ENCODE data around the gene AOC3.
"Not testable (repeated sequence)": the region's sequence is repeated elsewhere in the genome, so short reads cannot be mapped to it uniquely, and the experiment has no call there.

The AOC3 gene

GRCh38 chr17:42867694-42868261 lies 16.8 kb downstream of the AOC3 start:
- not testable (repeated sequence) for DNase-seq

- no peak for DNase-seq
Observed at GRCh38 chr17:42868338-42868737, 17.3 kb downstream of the AOC3 start.

GRCh38 chr17:42871647-42872046 lies 20.6 kb downstream of the AOC3 start:
- DNase-seq, result no peak

- no peak for DNase-seq
Observed at GRCh38 chr17:42872251-42872965, 21.4 kb downstream of the AOC3 start.

- DNase-seq, result no peak
Observed at GRCh38 chr17:42873315-42873714, 22.3 kb downstream of the AOC3 start.

GRCh38 chr17:42873932-42874695 lies 23.1 kb downstream of the AOC3 start:
- DNase-seq, result not testable (repeated sequence)

- DNase-seq, result no peak
Observed at GRCh38 chr17:42877037-42877436, 26.0 kb downstream of the AOC3 start.

- no peak for DNase-seq
Observed at GRCh38 chr17:42878123-42878880, 27.3 kb downstream of the AOC3 start.

GRCh38 chr17:42878924-42879595 lies 28.1 kb downstream of the AOC3 start:
- no peak for DNase-seq

- DNase-seq, result no peak
Observed at GRCh38 chr17:42879596-42879985, 28.6 kb downstream of the AOC3 start.

GRCh38 chr17:42880776-42881310 lies 29.8 kb downstream of the AOC3 start:
- DNase-seq, result no peak

- not testable (repeated sequence) for DNase-seq
Observed at GRCh38 chr17:42881706-42882105, 30.7 kb downstream of the AOC3 start.

- no peak for DNase-seq
Observed at GRCh38 chr17:42882166-42882565, 31.2 kb downstream of the AOC3 start.

- DNase-seq, result no peak
Observed at GRCh38 chr17:42883802-42884558, 33.0 kb downstream of the AOC3 start.

GRCh38 chr17:42885806-42886205 lies 34.8 kb downstream of the AOC3 start:
- DNase-seq, result not testable (repeated sequence)

GRCh38 chr17:42886283-42887176 lies 35.5 kb downstream of the AOC3 start:
- no peak for DNase-seq

GRCh38 chr17:42889809-42890208 lies 38.8 kb downstream of the AOC3 start:
- DNase-seq, result no peak

GRCh38 chr17:42891539-42892152 lies 40.6 kb downstream of the AOC3 start:
- DNase-seq, result no peak

GRCh38 chr17:42893359-42893758 lies 42.4 kb downstream of the AOC3 start:
- no peak for DNase-seq
